NCI-H2107 (cell line): ENCODE results near the gene DSE.

Experiments
- DNase-seq: peaks from one replicate; lab custom pipeline; 2025; lab: John Stamatoyannopoulos, UW

DSE gene

DNA sequence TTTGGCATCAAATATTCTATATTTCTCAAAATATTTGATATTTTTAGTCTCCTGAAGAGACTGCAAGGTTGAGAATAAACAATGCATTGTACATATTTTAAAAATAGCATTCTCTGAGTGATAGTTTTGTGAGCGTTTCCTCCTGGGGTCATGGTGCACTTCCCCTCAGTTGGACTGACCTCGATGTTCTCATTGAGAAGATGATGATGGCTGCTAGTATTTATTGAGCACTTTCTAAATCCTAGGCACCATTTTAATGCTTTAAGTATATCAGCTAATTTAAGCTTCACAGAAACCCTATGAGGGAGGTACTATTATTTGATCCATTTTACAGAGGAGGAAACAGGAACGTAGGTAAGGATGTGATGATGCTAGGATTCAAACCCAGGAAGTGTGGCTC, 18.2 kb downstream of the DSE start:
- DNase-seq: no peak

DNA sequence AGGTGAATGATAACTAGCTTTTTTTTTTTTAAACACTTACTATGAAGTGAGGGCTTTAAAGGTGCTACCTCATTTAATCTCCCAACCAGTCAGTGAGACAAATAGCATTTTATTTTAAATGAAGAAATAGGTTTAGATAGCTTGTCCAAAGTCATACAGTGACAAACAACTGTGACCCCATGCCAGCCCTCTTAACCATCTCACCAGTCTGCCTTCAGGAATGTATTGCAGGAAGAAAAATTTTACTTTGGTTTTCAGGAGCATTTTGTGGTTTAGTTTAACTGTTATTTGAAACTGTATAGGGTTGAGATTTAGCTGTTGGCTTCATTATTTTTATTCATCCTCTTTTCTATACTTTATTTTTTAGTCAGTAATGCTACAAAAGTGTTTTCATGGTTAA, 18.6 kb downstream of the DSE start:
- no peak for DNase-seq

DNA sequence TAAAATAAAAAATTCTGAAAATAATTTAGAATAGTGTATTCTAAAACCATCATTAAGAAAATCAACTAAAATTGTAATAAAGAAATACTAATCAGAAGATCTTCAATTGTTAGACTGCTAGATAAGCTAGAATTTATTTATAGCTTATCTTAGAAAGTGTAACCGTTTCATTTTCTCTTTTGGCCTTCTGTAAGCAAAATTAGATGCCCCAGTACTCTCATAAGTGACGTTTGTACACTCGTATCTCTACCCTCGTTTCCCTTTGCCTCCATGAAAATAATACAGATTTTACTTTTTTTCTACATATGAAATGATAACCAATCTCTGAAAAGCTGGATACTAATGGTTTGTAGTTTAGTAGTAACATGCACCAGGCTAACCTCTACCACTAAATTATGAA, 19.8 kb downstream of the DSE start:
- no peak for DNase-seq

DNA sequence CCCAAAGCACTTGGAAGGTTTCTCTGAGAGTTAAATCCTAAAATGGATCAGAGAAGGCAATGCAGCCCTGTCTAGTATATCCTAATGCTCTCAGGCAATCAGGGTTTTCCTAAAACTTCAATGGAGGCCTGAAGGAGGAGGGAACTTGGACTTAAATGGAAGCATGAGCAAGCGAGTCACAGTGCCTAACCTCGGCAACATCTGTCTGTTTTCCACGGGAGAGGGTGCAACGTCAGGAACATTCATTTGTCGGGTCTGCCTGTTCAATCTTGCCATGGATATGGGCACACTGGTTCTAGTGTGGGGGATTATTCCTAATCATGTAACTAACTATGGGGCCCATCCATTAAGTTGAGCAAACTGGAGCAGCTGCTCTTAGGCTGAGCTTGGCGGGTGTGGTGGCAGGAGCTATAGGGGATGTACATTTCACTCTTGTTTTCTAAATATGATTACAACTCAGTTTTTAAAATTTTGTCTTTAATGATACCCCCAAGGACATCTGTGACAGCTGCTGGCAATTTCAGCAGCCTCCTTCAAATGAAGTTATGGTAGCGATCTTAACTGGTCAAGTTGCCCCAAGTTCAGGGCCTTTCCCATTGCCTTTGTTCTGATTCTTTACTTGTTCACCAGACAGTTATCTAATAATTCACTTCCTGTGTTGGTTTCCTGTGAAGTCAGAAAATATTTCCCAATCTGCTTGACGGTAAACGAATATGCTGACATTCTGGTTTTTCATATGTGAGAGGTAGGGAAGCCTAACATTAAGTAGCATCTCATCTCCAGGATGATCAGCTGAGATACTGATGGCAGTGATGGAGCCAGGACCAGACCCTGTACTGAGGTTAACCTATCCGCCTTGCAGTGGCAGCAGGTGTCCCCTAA, 21.6 kb downstream of the DSE start:
- DNase-seq: no peak

DNA sequence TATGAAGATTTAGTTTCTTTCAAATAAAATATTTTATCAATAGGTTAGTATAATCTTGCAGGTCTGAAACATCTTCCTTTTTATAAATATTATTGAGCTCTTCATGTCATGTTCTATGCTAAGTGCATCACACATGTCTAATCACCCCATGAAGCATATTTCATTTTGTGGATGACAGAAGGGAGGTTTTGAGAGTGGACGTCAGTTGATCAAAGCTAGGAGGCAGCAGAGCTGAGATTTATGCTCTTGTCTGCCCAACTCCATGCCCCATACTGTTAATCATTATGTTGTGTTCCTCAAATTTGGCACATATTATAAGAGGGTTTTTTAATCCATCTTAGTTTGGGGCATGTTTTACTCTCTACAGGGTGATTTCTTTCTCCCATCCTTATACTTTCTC, 22.7 kb downstream of the DSE start:
- no peak for DNase-seq

DNA sequence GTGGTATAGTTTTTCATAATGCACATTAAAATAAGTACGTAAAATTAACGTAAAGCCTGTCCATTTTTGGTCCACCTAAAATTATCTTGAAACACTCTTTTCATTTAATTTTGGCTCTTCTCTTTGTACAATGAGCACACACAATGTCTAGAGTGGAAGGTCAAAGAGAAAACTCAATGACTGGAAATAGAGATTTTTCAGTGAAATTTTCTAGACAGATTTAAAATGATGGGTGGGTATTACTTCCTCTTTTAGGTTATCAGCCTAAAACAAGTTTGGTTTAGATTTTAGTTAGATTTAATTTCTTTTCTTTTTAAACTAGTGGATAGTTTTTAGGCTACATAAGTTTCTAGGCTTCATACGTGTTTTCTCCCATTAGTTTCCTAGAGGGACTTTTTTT, 24.9 kb downstream of the DSE start:
- DNase-seq: no peak

DNA sequence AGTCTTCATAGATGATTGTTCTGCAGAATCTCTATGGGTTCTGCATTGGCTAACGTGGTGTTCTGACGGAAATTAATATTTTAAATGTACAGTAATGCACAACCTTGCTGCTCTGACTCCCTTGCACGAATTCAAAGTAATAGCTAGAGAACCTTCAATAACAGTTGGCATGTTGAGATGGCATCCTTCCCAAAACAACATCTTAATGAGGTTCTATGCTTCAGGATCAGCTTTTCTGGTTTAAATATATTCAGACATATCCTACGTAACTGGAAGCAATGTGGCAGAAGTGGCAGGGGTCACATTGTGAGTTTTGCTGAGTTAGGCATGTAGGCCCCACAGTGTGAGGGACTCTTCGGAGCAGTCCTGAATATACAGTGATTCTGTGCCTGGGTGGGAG, 25.7 kb downstream of the DSE start:
- no peak for DNase-seq

DNA sequence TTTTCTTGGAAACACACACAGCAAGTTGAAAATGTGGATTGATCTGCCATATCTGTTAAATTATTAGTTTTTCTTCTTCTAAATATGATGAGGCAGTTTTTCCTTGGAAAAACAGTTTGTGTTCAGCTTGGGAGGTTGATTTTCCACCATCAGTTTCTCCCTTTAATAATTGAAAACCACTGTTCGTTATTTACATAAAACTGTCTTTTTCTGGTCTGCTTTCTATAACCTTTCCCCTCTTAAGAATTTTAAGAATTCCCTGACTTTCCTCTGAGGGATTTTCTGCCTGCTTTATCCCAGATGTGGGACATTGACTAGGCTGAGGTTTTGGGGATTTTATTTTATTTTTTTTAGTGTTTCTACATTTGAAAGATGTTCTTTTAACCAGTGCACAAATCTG, 27.2 kb downstream of the DSE start:
- DNase-seq: no peak

DNA sequence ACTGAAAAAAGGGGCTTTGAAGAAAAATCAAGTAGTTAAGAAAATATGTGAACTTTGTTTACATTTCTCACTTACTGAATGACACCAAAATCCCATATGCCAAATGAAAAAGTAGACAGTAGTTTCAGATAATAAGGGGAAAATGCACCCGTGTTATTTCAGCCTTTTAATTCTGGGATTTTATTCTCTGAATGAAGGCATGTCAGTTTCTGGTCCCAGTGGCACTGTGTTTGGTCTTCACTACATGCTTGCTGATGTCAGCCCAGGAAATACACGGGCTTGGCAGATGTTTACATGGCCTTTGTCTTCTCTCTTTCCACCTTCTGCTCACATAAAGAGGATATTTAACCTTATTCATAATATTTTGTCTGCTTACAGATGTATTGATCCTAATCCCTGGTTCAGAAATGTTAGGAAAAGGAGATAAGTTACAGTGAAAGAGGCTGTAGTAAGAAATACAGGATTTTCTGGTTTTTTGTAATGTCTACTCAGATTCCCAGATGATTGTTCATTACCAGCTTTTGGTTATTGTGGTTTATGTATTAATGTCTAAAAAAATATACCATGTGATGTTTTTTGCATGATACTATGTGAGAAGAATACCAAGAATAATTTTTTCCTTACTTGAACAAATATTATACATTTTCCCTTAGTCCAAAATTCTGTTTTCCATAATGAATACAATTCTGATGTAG, 27.7 kb downstream of the DSE start:
- DNase-seq: no peak

DNA sequence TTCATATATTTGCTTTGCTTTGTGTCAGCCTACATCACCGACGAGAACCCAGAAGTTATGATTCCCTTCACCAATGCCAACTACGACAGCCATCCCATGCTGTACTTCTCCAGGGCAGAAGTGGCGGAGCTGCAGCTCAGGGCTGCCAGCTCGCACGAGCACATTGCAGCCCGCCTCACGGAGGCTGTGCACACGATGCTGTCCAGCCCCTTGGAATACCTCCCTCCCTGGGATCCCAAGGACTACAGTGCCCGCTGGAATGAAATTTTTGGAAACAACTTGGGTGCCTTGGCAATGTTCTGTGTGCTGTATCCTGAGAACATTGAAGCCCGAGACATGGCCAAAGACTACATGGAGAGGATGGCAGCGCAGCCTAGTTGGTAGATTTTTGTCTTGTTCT, 28.5 kb downstream of the DSE start:
- no peak for DNase-seq

DNA sequence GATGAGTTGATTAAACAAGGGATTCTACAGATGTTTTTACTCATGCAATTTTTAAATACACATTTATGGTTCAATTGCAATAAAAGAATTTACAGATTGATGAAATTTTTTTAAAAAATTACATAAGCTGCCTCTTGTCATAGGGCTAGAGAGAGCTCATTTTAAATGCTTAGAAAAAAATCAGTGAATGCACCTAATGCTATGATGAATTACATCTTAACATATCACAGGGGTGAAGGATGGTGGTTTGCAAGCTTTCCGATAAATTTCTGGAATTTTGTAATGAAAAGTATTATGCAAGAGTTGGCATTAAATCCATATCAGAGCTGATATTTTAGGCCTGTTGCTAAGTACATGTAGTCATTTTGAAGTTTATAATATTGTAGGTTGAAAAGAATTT, 29.6 kb downstream of the DSE start:
- no peak for DNase-seq

DNA sequence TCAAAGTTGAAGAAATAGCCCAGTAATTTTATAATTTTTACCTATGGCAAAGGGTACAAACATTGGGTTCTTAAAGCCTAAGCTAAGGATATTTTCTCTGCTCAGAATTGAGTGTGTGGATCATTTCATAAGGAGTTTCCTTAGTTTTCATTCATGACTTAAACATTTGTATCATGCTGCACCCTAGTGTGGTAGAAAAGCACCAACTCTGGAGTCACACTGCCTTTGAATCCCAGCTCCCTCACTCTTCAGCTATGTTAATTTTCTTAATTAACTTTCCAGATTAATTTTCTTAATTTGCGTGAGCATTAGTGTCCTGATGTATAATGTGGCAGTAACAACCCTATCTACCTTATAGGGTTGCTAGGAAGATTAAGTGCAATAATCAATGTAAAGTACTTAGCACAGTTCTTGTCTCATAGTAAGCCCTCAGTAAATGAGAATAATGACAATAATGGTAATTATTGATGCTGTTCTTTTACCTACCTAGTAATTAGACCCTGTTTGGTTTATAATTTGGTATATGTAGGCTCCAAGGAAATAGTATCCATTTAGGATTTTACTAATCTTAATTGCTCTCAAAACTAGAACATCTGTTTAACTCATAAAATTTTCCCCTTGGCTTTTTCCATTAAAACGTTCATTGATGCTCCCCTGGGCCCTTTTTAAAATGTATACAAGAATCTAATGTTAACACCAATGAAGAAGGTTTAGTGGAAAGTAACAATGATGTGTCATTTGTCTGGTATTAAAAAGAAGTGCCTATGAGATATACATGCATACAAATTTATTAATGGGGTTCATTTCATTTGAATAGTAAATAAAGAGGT, 31.6 kb downstream of the DSE start:
- no peak for DNase-seq

DNA sequence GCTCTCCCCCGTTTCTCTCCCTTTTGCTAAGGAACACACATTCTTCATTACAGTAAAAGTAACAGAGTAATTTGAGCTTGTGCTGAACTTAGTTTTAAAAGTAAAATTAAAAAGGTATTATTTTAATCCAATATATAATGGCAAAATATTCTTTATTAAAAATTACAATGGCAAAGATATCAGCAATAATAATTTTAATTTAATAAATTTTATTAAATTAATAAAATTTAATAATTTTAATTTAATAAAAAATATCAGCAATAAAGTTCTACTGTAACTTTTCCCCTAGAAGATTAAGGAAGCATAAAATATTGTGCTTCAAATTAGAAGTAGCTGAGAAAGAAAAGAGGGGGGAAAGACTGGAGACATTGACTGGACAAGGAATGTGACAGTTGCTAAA, 32.5 kb downstream of the DSE start:
- DNase-seq: no peak

DNA sequence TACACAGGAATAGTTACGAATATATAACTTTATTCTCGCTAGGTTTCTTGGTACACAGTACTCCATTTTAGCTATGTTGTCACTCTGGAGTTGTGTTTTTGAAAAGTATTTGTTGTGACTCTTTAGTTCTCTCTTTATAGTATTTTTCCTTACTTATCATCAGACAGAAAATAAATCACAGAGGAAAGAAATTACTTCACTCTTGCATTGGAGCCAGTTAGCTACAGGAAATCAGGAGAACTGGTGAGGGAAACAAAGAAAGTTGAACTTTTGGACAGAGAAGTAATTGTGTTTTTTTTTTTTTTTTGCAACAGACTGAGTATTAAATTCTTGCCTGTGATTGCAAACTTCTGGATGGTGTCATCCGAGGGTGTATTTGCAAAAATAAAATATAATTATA, 33.9 kb downstream of the DSE start:
- DNase-seq: no peak

DNA sequence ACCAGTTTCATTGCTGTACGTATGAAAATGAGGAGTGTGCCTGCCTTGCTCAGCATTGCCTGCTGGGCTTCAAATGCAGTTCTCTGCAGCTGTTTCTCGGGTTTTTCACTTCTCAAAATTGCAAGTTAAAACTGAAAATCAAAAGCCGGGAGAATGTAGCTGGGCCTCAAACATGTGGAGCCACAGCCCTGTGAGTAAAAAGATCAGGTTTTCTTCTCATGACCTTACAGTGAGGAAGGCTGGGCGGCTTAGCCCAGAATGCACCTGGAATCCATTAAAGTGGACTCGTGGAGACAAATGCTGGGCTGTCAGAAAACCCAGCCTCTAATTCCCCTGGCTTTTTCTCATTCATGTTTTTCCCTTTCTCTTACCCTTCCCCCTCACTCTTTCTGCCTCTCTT, 34.4 kb downstream of the DSE start:
- DNase-seq: no peak

DNA sequence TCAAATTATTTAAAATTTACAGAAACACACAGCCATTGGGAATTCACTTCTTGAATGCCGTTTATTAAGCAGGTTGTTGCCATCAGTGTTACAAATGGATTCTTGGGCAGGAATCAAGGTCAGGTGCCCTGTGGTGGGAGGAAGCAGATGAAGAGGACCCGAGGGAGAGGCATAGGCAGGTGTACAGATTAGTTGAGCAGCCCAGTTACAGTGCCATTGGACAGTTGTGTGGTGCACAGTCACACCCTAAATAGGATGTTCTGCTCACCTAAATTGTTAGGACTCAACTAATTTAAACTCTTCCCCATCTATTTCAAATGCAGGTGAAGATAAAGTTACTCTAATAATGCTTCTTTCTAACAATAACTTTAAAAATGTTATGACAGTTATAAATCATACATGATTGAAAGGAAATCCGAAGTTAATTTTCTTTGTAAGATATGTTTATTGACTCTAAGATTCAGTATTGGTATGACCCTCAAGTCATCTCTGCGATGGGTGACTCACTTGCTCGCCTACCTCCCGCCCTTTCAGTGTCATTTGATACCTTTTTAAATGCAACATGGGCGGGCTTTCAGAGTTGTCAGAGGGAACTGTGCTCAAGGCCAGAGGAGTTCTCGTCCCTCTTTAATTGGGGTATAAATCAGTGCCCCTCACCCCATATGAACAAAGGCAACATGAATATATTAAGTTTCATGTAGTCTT, 35.1 kb downstream of the DSE start:
- DNase-seq: no peak

DNA sequence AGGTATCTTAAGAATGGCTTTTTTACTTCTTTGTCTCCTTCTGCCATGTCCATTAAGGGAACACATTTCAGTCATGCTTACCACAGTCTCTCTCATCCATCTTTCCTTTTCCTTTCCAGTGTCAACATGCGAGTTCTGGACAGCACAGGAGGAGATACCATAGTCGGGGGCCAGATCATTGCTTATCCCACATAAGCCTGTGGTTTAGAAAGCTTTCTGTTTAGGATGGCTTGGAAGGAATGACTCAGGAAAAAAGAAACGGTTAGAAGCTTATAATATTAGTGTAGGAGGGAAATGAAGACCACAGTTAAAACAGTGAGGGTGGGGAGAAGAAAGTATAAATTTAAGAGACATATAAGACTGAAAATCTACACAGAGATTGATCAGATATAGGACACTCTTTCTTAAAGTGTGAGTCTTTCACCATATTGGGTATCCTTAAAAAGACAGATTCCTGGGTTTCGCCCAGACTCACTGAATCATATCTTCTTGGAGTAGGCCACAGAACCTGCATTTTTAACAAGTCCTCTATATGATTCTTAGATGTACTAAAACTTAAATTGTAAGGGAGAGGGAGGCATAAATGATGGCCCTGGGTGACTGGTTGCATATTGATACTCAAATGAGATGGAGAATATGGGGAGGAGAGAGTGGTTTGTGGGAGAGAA, 36.1 kb downstream of the DSE start:
- no peak for DNase-seq

DNA sequence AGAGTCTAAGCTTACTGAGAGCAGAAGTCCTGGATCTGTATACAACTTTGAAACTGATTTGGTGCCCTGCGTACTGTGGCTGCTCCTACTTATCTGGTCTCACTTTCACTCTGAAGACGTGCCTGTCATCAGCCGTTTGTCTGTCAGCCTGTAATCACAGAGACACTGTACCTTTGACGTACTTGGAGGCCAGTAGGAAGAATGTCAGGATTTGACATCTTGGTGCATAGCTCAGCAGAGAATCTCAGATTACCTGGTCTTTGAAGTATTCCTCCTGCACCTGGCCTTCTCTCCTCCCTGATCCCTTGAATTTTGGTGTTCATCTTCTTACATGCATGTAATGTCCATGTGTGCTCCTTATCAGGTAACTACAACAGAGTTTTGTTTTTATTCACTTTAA, 37.7 kb downstream of the DSE start:
- no peak for DNase-seq

DNA sequence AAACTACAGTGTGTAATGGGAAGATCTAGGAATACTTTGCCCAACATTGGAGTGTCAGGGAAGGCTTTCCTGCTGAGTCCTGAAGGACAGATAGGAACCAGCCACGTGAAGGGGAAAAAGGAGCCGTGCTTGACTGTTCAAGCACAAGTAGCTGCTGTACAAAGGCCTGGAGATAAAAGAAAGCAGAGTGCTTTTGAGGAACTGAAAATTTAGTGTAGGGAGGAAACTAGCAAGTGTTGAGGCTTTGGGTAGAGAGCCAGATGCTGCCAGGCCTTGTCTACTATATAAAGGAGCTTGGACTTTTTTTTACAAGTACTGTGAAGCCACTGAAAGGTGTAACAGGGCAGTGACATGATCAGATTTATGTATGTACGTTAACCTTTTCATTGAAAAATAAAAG, 39.0 kb downstream of the DSE start:
- DNase-seq: no peak

DNA sequence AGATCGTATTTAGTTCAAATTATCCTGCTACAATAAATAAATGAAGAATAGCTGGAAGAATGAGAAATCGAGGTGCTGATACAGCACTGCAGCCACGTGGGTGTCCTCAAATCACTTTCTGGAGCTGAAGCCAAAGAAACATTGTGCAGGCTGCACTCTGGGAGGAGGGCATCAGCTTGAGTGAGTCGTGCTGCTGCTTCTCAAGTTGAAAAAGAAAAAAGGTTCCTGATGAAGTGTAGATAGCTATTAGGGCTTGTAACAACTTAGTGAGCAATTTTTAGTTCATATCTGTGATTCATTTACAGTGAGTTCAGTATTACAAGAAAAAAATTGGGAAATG, 40.5 kb downstream of the DSE start:
- no peak for DNase-seq

DNA sequence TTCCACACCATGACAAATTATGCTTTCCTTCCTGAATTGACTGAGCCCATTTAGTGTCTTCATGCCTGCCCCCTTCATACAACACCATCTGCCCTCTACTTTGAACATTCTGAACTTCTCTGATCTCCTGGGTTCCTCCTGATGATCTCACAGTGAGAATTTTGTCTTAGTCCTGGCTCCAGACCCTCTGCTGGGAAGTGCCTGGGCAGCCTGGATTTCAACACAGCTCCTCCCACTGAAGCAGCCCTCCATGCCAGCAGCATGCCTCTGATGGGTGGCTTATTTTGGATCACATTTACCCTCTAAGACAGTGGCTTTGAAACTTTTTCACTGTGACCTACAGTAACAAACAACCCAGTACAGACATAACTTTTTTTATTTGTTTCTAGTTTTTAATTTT, 41.5 kb downstream of the DSE start:
- DNase-seq: no peak

DNA sequence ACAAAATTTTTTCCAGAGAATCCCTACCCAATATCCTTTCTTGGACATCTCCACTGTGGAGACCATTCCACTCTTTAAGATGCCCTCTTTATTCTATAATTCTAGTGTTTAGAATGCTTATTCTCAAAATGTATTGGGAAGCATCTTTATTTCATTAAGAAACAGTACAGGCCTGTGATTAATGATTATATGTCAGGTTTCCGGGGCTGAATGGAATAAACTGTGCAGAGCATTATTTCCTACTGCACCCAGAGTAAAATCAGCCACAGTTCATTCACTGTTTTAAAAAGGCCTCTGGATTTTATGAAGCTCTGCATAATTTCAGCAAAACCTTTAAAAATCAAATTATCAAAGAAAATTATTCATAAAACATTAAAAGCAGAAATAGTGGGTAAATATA, 42.6 kb downstream of the DSE start:
- DNase-seq: no peak
